ENCODE measurements around the gene CIP2A. TPM values are rescaled to one million over a fixed set of nuclear protein-coding genes. Genes with fewer than 3 reads are reported as not detected.

CIP2A gene
- total and polyA plus RNA-seq, 4 donors = 0.62 to 44.9 (median 0.95) TPM

- H3K4me3 ChIP-seq (ENCODE audit: low read depth in 1 of 3, low read length in 3 of 3) = no peak overlapping the region
- WGBS = 48% methylated on average over 4 of the region's 4 CpGs
- H3K27ac ChIP-seq (ENCODE audit: low read depth in 1 of 2, low read length in 2 of 2) = no peak overlapping the region
- H3K27me3 ChIP-seq (ENCODE audit: control insufficient read depth in 4 of 4, insufficient read depth in 4 of 4, low read length in 3 of 4) = no peaks in the 10 kb centered on the region
- no peak for DNase-seq (ENCODE audit: low spot score)
- H3K4me1 ChIP-seq (ENCODE audit: control insufficient read depth in 4 of 4, insufficient read depth in 4 of 4, low read length in 3 of 4) = peaks cover 0 to 5% (median 0%) of the 10 kb centered on the region in 4 donors
- H3K9ac ChIP-seq (ENCODE audit: low read depth in 1 of 2, low read length in 2 of 2) = no peak overlapping the region
- no peaks in the 10 kb centered on the region for H3K9me3 ChIP-seq (ENCODE audit: control insufficient read depth in 4 of 4, low read length in 3 of 4)
- TF ChIP-seq, protein P1, sequence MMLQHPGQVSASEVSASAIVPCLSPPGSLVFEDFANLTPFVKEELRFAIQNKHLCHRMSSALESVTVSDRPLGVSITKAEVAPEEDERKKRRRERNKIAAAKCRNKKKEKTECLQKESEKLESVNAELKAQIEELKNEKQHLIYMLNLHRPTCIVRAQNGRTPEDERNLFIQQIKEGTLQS (IDR thresholded peaks at IDR 0.05) = no peak
- TF ChIP-seq RAD21 (IDR thresholded peaks at IDR 0.05) (peak; percentile 75 to 77), CTCF (IDR thresholded peaks at IDR 0.05; ENCODE audit: low read depth, low read length, missing input control) (peak; percentile 49)
- H3K36me3 ChIP-seq (ENCODE audit: control insufficient read depth in 4 of 4, insufficient read depth in 3 of 4, low read depth in 1 of 4, low read length in 3 of 4) = no peaks in the 10 kb centered on the region
Observed at GRCh38 chr3:108552267-108553159, 36.7 kb downstream of the CIP2A start.

DNA sequence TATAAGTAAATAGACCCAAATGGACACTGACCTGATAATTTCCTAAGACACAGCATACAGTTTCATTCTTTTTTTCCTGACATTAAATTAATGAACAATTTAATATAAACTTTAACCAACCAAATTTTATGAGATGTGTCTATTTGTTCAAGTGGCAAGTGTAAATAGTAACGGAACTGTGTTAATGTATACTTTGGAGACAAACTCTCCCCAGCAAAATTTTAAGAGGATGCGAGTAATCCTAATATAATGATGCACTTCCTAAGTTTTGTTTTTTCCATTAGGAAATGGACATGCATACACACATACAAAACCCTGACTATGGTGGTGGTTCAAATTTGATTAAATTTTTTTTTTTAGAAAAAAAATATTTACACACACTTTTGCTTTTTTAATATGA lies 40.4 kb downstream of the CIP2A start:
- Histone ChIP-seq H3K36me3 (ENCODE audit: control insufficient read depth in 4 of 4, insufficient read depth in 3 of 4, low read depth in 1 of 4, low read length in 3 of 4) (no peaks in the 10 kb centered on the region), H3K4me3 (ENCODE audit: low read depth in 1 of 3, low read length in 3 of 3) (no peak overlapping the region), H3K4me1 (ENCODE audit: control insufficient read depth in 4 of 4, insufficient read depth in 4 of 4, low read length in 3 of 4) (peaks cover 0 to 5% (median 2%) of the 10 kb centered on the region in 4 donors), H3K27me3 (ENCODE audit: control insufficient read depth in 4 of 4, insufficient read depth in 4 of 4, low read length in 3 of 4) (no peaks in the 10 kb centered on the region), H3K9ac (ENCODE audit: low read depth in 1 of 2, low read length in 2 of 2) (no peak overlapping the region), H3K27ac (ENCODE audit: low read depth in 1 of 2, low read length in 2 of 2) (no peak overlapping the region), H3K9me3 (ENCODE audit: control insufficient read depth in 4 of 4, low read length in 3 of 4) (no peaks in the 10 kb centered on the region)
- TF ChIP-seq, protein P2, sequence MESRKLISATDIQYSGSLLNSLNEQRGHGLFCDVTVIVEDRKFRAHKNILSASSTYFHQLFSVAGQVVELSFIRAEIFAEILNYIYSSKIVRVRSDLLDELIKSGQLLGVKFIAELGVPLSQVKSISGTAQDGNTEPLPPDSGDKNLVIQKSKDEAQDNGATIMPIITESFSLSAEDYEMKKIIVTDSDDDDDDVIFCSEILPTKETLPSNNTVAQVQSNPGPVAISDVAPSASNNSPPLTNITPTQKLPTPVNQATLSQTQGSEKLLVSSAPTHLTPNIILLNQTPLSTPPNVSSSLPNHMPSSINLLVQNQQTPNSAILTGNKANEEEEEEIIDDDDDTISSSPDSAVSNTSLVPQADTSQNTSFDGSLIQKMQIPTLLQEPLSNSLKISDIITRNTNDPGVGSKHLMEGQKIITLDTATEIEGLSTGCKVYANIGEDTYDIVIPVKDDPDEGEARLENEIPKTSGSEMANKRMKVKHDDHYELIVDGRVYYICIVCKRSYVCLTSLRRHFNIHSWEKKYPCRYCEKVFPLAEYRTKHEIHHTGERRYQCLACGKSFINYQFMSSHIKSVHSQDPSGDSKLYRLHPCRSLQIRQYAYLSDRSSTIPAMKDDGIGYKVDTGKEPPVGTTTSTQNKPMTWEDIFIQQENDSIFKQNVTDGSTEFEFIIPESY (IDR thresholded peaks at IDR 0.05) = no peak
- TF ChIP-seq TAF1 (conservative IDR thresholded peaks at IDR 0.05) = no peak
- no peak for TF ChIP-seq HNF4A (conservative IDR thresholded peaks at IDR 0.05)
- no peak for TF ChIP-seq RXRA (IDR thresholded peaks at IDR 0.05)
- no peak for TF ChIP-seq REST (IDR thresholded peaks at IDR 0.05)
- TF ChIP-seq NR2F2 (IDR thresholded peaks at IDR 0.05) = no peak
- TF ChIP-seq, protein P3, sequence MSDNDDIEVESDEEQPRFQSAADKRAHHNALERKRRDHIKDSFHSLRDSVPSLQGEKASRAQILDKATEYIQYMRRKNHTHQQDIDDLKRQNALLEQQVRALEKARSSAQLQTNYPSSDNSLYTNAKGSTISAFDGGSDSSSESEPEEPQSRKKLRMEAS (IDR thresholded peaks at IDR 0.05) = no peak
- TF ChIP-seq FOXA2 (IDR thresholded peaks at IDR 0.05) = no peak
- no peak for TF ChIP-seq RAD21 (IDR thresholded peaks at IDR 0.05)
- no peak for TF ChIP-seq FOXA1 (IDR thresholded peaks at IDR 0.05)
- TF ChIP-seq GABPA (IDR thresholded peaks at IDR 0.05 in 1 of 2, conservative IDR thresholded peaks at IDR 0.05 in 1 of 2) = no peak
- TF ChIP-seq YY1 (IDR thresholded peaks at IDR 0.05) = no peak
- no peak for TF ChIP-seq SP1 (IDR thresholded peaks at IDR 0.05)
- no peak for TF ChIP-seq CTCF (IDR thresholded peaks at IDR 0.05; ENCODE audit: low read depth, low read length, missing input control)
- TF ChIP-seq JUND (IDR thresholded peaks at IDR 0.05) = no peak
- TF ChIP-seq EGR1 (IDR thresholded peaks at IDR 0.05; ENCODE audit: low read depth in 2 of 2) = no peak
- no peak for TF ChIP-seq HNF4G (IDR thresholded peaks at IDR 0.05)
- TF ChIP-seq, protein P1 (IDR thresholded peaks at IDR 0.05) = no peak
- 95% methylated on average over 2 of the region's 2 CpGs for WGBS
- no peak for DNase-seq (ENCODE audit: low spot score)
